NT2/D1 (cell line): Measurements from ENCODE around the gene TOLLIP.

Source experiments
- SUZ12 ChIP-seq: IDR thresholded peaks from 2 replicates; pipeline ENCODE4 v1.6.1; 2011; ENCODE audit not compliant: insufficient read length, insufficient read depth; ENCODE audit errors: extremely low read depth
- YY1 ChIP-seq: IDR thresholded peaks from 2 replicates; pipeline ENCODE4 v1.6.1; 2011; ENCODE audit not compliant: insufficient read length, insufficient read depth
- ZNF274 ChIP-seq: IDR thresholded peaks from 2 replicates; pipeline ENCODE4 v1.6.1; 2011; ENCODE audit warnings: mild to moderate bottlenecking, low read depth, low read length

DNA sequence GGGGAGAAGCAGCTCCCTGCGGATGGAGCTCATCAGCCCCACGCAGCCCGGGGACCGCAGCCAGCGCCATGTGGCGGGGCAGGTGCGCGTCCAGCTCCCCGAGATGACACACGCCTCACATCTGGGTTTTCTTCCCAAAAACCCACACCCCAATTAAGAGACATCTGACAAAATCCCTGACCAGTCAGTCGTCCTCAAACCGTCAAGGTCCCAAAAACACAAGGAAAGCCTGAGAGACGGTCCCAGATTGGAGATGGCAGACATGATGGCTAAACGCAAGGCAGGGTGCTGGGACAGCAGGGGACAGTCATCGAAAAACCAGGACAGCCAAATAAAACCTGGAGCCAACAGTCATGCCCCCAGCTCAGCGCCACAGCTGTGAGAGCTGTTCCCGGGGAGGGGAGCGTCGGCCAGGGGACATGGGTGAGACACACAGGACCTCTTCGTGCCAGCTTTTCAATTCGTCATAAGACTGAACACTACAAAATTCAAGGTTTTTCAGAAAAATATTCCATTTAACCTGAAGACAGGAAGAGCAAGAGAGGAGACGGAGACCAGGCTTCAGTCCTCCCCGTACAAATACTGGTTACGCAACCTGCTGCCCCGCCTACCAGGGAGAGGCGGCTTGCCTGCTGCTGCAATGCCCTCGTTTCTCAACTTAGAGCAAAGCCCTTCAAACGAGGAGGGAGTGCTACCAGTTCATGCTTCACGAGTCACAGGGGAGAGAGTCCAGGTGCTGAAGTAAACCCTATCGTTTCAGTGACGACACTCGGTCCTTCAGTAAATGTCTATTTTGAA, 10.5 kb downstream of the TOLLIP start:
- TF ChIP-seq YY1: no peak
- TF ChIP-seq ZNF274: no peak
- no peak for TF ChIP-seq SUZ12
